ENCODE data around the gene TSPAN5. TPM values are rescaled to one million over a fixed set of nuclear protein-coding genes. Genes with fewer than 3 reads are reported as not detected.

The TSPAN5 gene
- total RNA-seq, 1 donor from 2014 or later: 25.0 TPM

DNA sequence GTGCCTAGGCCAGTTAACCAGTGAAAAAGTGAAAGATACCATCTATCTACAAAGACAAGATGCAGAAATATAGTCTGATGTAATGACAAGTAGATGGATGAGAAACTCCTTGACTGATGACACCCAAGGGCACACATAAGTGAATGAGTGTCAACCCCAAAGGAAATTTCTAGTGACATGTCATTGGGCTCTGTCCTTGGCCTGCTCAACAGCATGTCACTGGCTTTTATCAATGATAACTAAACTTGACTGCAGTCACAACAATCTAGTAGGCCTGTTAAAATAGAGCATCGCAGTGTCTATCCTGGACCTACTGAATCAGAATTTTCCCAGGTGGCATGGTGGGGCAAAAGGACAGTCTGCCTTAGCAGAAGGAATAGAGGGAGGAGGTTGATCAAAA is 155.8 kb downstream of the TSPAN5 start:
- TF ChIP-seq, protein P1, sequence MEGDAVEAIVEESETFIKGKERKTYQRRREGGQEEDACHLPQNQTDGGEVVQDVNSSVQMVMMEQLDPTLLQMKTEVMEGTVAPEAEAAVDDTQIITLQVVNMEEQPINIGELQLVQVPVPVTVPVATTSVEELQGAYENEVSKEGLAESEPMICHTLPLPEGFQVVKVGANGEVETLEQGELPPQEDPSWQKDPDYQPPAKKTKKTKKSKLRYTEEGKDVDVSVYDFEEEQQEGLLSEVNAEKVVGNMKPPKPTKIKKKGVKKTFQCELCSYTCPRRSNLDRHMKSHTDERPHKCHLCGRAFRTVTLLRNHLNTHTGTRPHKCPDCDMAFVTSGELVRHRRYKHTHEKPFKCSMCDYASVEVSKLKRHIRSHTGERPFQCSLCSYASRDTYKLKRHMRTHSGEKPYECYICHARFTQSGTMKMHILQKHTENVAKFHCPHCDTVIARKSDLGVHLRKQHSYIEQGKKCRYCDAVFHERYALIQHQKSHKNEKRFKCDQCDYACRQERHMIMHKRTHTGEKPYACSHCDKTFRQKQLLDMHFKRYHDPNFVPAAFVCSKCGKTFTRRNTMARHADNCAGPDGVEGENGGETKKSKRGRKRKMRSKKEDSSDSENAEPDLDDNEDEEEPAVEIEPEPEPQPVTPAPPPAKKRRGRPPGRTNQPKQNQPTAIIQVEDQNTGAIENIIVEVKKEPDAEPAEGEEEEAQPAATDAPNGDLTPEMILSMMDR (conservative IDR thresholded peaks at IDR 0.05): no peak

DNA sequence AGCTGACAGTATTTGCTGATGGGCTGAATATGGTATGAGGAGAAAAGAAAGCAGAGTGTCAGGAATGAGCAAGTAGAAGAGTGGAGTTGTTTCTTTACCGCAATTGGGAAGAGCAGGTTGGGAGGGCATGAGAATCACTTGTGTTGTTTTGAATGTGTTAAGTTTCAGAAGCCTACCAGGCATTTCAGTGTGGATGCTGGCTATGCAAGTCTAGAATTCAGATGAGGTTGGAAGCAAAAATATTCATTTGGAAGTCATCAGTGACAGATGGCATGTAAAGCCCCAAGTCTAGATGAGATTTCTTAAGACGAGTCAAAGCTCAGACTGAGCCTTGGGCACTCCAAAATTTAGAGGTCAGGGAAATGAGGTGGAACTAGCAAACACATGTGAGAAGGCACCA is 156.4 kb downstream of the TSPAN5 start:
- H3K27me3 Mint-ChIP-seq (ENCODE audit: low read depth): no peaks in the 10 kb centered on the region
- no peak for DNase-seq (ENCODE audit: low read depth, low spot score)
- no peak overlapping the region for H3K4me3 Mint-ChIP-seq
- TF ChIP-seq, protein P1 (conservative IDR thresholded peaks at IDR 0.05): no peak
- no peak overlapping the region for H3K27ac Mint-ChIP-seq (ENCODE audit: unreplicated experiment)
- H3K4me1 Mint-ChIP-seq: peaks cover 25% of the 10 kb centered on the region
- H3K9me3 Mint-ChIP-seq: peaks cover 3% of the 10 kb centered on the region
- H3K36me3 Mint-ChIP-seq (ENCODE audit: low read depth): peaks cover 21% of the 10 kb centered on the region

More for the DNA sequence above, 155.8 kb downstream of the TSPAN5 start:
- H3K36me3 Mint-ChIP-seq (ENCODE audit: low read depth): peaks cover 21% of the 10 kb centered on the region
- H3K9me3 Mint-ChIP-seq: peaks cover 3% of the 10 kb centered on the region
- no peaks in the 10 kb centered on the region for H3K27me3 Mint-ChIP-seq (ENCODE audit: low read depth)
- H3K27ac Mint-ChIP-seq (ENCODE audit: unreplicated experiment): no peak overlapping the region
- peaks cover 28% of the 10 kb centered on the region for H3K4me1 Mint-ChIP-seq
- H3K4me3 Mint-ChIP-seq: no peak overlapping the region
- DNase-seq (ENCODE audit: low read depth, low spot score): no peak

- TF ChIP-seq, protein P1 (conservative IDR thresholded peaks at IDR 0.05): no peak
- no peaks in the 10 kb centered on the region for H3K27me3 Mint-ChIP-seq (ENCODE audit: low read depth)
- peaks cover 21% of the 10 kb centered on the region for H3K36me3 Mint-ChIP-seq (ENCODE audit: low read depth)
- no peak overlapping the region for H3K27ac Mint-ChIP-seq (ENCODE audit: unreplicated experiment)
- H3K4me1 Mint-ChIP-seq: peaks cover 23% of the 10 kb centered on the region
- DNase-seq (ENCODE audit: low read depth, low spot score): no peak
- no peak overlapping the region for H3K4me3 Mint-ChIP-seq
- H3K9me3 Mint-ChIP-seq: peaks cover 3% of the 10 kb centered on the region
Measured at GRCh38 chr4:98501383-98501782, 157.0 kb downstream of the TSPAN5 start.

GRCh38 chr4:98498774-98499173 is 159.6 kb downstream of the TSPAN5 start:
- Mint-ChIP-seq H3K4me1 (peaks cover 36% of the 10 kb centered on the region), H3K36me3 (ENCODE audit: low read depth) (peaks cover 17% of the 10 kb centered on the region), H3K4me3 (peak overlapping the region; percentile 65), H3K9me3 (peaks cover 3% of the 10 kb centered on the region), H3K27ac (ENCODE audit: unreplicated experiment) (no peak overlapping the region), H3K27me3 (ENCODE audit: low read depth) (no peaks in the 10 kb centered on the region)
- TF ChIP-seq, protein P1 (conservative IDR thresholded peaks at IDR 0.05): no peak
- DNase-seq (ENCODE audit: low read depth, low spot score): no peak

DNA sequence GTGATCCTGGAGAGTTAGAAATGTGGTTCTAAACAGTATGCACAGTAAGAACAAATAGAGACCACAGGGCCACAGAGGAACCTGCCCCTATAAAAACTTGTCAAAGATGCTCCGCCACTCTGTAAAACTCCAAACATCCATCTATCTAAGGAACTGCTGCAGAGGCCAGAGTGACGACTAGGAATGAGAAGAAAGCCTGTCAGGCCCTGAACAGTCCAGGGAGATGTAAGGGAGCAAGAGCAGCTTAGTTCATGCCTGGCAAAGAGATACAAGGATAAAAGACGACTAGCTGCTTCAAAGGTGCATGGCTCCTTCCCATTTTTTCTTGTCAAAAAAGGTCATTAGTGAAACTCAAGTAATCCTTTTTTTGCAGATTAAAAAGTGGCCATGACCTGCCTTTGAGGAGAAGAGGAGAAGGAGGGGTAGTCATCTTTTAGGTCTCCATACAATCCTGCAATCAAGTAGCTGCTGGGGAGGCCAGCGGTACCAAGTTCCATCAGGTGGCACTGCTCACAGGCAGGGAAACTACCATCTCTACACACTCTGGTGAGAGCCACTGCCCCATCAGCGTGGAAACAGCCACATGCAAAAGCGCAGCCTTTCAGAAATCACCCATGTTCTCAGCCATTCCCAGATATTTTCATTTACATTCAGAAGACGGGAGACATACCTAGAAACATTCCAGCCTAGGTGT is 162.1 kb downstream of the TSPAN5 start:
- Mint-ChIP-seq H3K27ac (ENCODE audit: unreplicated experiment) (no peak overlapping the region), H3K9me3 (peaks cover 2% of the 10 kb centered on the region), H3K36me3 (ENCODE audit: low read depth) (peaks cover 2% of the 10 kb centered on the region), H3K4me3 (no peak overlapping the region), H3K4me1 (peaks cover 45% of the 10 kb centered on the region), H3K27me3 (ENCODE audit: low read depth) (no peaks in the 10 kb centered on the region)
- DNase-seq (ENCODE audit: low read depth, low spot score): no peak
- TF ChIP-seq, protein P1 (conservative IDR thresholded peaks at IDR 0.05): no peak
